ENCODE results near the gene BMPR1B.
"Not testable (repeated sequence)": the region's sequence is repeated elsewhere in the genome, so short reads cannot be mapped to it uniquely, and the experiment has no call there.

Gene BMPR1B

GRCh38 chr4:94841166-94841863 is 83.6 kb downstream of the BMPR1B start:
- DNase-seq: not testable (repeated sequence)

GRCh38 chr4:94841864-94842221 is 84.1 kb downstream of the BMPR1B start:
- DNase-seq: no peak

GRCh38 chr4:94843216-94843615 is 85.5 kb downstream of the BMPR1B start:
- DNase-seq: no peak

GRCh38 chr4:94848326-94848725 is 90.6 kb downstream of the BMPR1B start:
- no peak for DNase-seq

GRCh38 chr4:94849901-94850300 is 92.1 kb downstream of the BMPR1B start:
- no peak for DNase-seq

- no peak for DNase-seq
Observed at GRCh38 chr4:94852616-94853015, 94.9 kb downstream of the BMPR1B start.

GRCh38 chr4:94856030-94856429 is 98.3 kb downstream of the BMPR1B start:
- no peak for DNase-seq

GRCh38 chr4:94870146-94870545 is 112.4 kb downstream of the BMPR1B start:
- no peak for DNase-seq

- DNase-seq: no peak
Observed at GRCh38 chr4:94871644-94872305, 114.0 kb downstream of the BMPR1B start.

- no peak for DNase-seq
Observed at GRCh38 chr4:94877973-94878372, 120.2 kb downstream of the BMPR1B start.

- DNase-seq: no peak
Observed at GRCh38 chr4:94880956-94881355, 123.2 kb downstream of the BMPR1B start.

GRCh38 chr4:94882756-94883155 is 125.0 kb downstream of the BMPR1B start:
- no peak for DNase-seq

- DNase-seq: no peak
Observed at GRCh38 chr4:94887027-94887426, 129.3 kb downstream of the BMPR1B start.

- no peak for DNase-seq
Observed at GRCh38 chr4:94889523-94889922, 131.8 kb downstream of the BMPR1B start.

- DNase-seq: no peak
Observed at GRCh38 chr4:94889946-94890345, 132.2 kb downstream of the BMPR1B start.

- no peak for DNase-seq
Observed at GRCh38 chr4:94890579-94890978, 132.8 kb downstream of the BMPR1B start.

- DNase-seq: no peak
Observed at GRCh38 chr4:94892051-94892450, 134.3 kb downstream of the BMPR1B start.

GRCh38 chr4:94895081-94895480 is 137.3 kb downstream of the BMPR1B start:
- DNase-seq: no peak

GRCh38 chr4:94897023-94897422 is 139.3 kb downstream of the BMPR1B start:
- no peak for DNase-seq

- no peak for DNase-seq
Observed at GRCh38 chr4:94905511-94905910, 147.8 kb downstream of the BMPR1B start.

GRCh38 chr4:94909645-94910044 is 151.9 kb downstream of the BMPR1B start:
- DNase-seq: no peak

GRCh38 chr4:94911106-94911505 is 153.4 kb downstream of the BMPR1B start:
- no peak for DNase-seq

- no peak for DNase-seq
Observed at GRCh38 chr4:94912606-94913005, 154.9 kb downstream of the BMPR1B start.

- no peak for DNase-seq
Observed at GRCh38 chr4:94913316-94913715, 155.6 kb downstream of the BMPR1B start.

- DNase-seq: no peak
Observed at GRCh38 chr4:94917146-94917545, 159.4 kb downstream of the BMPR1B start.

All from RPMI8226 (cell line).